Activated T-cell treated with anti-CD3 and anti-CD28 coated beads, Interleukin-2, amount 50 U/mL, for 48 hours (primary cell): ENCODE measurements around the gene HAUS3.
"Not testable (repeated sequence)": the region's sequence is repeated elsewhere in the genome, so short reads cannot be mapped to it uniquely, and the experiment has no call there.

Source experiments
- DNase-seq, 2 experiments: peaks; one replicate each; pipeline ENCODE4 v3.0.0-alpha.2; 2020

HAUS3 gene

GRCh38 chr4:2217726-2218125 lies 24.2 kb downstream of the HAUS3 start:
- DNase-seq: no peak

- no peak for DNase-seq
Observed at GRCh38 chr4:2212831-2213230, 29.1 kb downstream of the HAUS3 start.

- DNase-seq: not testable (repeated sequence)
Observed at GRCh38 chr4:2202789-2203188, 39.1 kb downstream of the HAUS3 start.

GRCh38 chr4:2194496-2194895 lies 47.4 kb downstream of the HAUS3 start:
- DNase-seq: no peak

GRCh38 chr4:2193326-2193725 lies 48.6 kb downstream of the HAUS3 start:
- DNase-seq: no peak

GRCh38 chr4:2186865-2187172 lies 55.1 kb downstream of the HAUS3 start:
- DNase-seq: no peak

- DNase-seq: no peak
Observed at GRCh38 chr4:2186133-2186864, 55.6 kb downstream of the HAUS3 start.

GRCh38 chr4:2183394-2183793 lies 58.5 kb downstream of the HAUS3 start:
- no peak for DNase-seq

GRCh38 chr4:2182994-2183393 lies 58.9 kb downstream of the HAUS3 start:
- no peak for DNase-seq

GRCh38 chr4:2180410-2180809 lies 61.5 kb downstream of the HAUS3 start:
- no peak for DNase-seq

GRCh38 chr4:2179717-2180116 lies 62.2 kb downstream of the HAUS3 start:
- no peak for DNase-seq

GRCh38 chr4:2178986-2179385 lies 62.9 kb downstream of the HAUS3 start:
- DNase-seq: no peak
